K562 (cell line): ENCODE measurements around the gene KRIT1. TPM values are rescaled to one million over a fixed set of nuclear protein-coding genes. Genes with fewer than 3 reads are reported as not detected.

Experiments used
- ATF7 ChIP-seq: fragments of 450-650 bp; IDR thresholded peaks from 2 replicates; pipeline ENCODE4 v1.7.1; 2014; ENCODE audit warnings: mild to moderate bottlenecking, moderate library complexity
- BRD4 ChIP-seq: fragments of 200-600 bp; sonication (generic); IDR thresholded peaks from 2 replicates; pipeline ENCODE4 v1.6.1; 2017; ENCODE audit warnings: inconsistent platforms
- ESRRA ChIP-seq: fragments of 450-650 bp; IDR thresholded peaks from 2 replicates; pipeline ENCODE4 v1.6.1; 2014; ENCODE audit warnings: low read depth, mild to moderate bottlenecking, moderate library complexity, borderline replicate concordance
- MEIS2 ChIP-seq: fragments of 450-650 bp; IDR thresholded peaks from 2 replicates; pipeline ENCODE4 v1.6.1; 2014; ENCODE audit warnings: mild to moderate bottlenecking; ENCODE audit not compliant: partially characterized antibody
- ZNF707 ChIP-seq: fragments of 250-450 bp; sonication (Bioruptor Pico); conservative IDR thresholded peaks from 2 replicates; pipeline ENCODE4 v1.8.0; 2022; ENCODE audit warnings: inconsistent platforms, mild to moderate bottlenecking, moderate library complexity
- ZNF766 ChIP-seq: fragments of 200-800 bp; sonication (Bioruptor generic); conservative IDR thresholded peaks from 2 replicates; pipeline ENCODE4 v1.6.1; 2016; ENCODE audit warnings: missing genetic modification characterization, missing compliant biosample characterization
- microRNA-seq: library from miRNA; unstranded; fragments of <30 nt; microRNA quantifications from one replicate; pipeline ENCODE4, GENCODE V29; 2018; ENCODE audit warnings: borderline microRNAs expressed
- polyA plus RNA-seq, 8 experiments: library from polyadenylated mRNA; depleted of rRNA in 4 of 8; stranded (reverse) in 5 of 8; unstranded in 3 of 8; fragments of >200 nt; fragmentation: Nextera tagmentation in 2 of 8; fragmentation: Illumina TruSeq in 1 of 8; extraction: Ambion mirVana in 2 of 8; extraction: Trizol in 1 of 8; gene quantifications; 2 replicates each; pipeline versions ENCODE4 v1.2.1 to v1.2.3, GENCODE V29; 2011 to 2014; ENCODE audit warnings: inconsistent platforms in 1 of 8, missing spikeins in 1 of 8
- small RNA-seq: library from RNA; depleted of rRNA; stranded (forward); fragments of <200 nt; gene quantifications from one replicate; pipeline ENCODE3, GENCODE V24; 2014
- total RNA-seq, 7 experiments: library from RNA; depleted of rRNA in 6 of 7; stranded (reverse); fragments of >200 nt in 6 of 7; fragmentation: Illumina TruSeq in 2 of 7; extraction: Trizol in 2 of 7; gene quantifications; 2 replicates each; pipeline versions ENCODE4 v1.2.1 to v1.2.3, GENCODE V29; 2011 to 2021; ENCODE audit warnings: low replicate concordance in 1 of 7

Gene KRIT1
- total and polyA plus RNA-seq, 9 of the 15 experiments (the other 6 are each of a cell fraction or from before 2014, with no cell fraction given) = 21.5 to 81.4 (median 55.9) TPM

- TF ChIP-seq ATF7 (no peak), ZNF707 (CRISPR knock-in tag) (no peak), MEIS2 (peak; percentile 68), ESRRA (0 out of 2 replicates have a peak, but pooled peaks have one; percentile 29), ZNF766 (no peak), BRD4 (no peak)
Observed at GRCh38 chr7:92149736-92150239, 95.9 kb downstream of the KRIT1 start (continued).

Small RNA genes lying within 50 kb of the gene (microRNA-seq; reads per million reads assigned to microRNA genes)
- gene MIR1285-1 = not detected

Small RNA genes lying within 50 kb of the gene (small RNA-seq; reads per million reads assigned to genes)
- gene MIR1285-1 = 0.51 reads per million, percentile 24 among the genes with 10 or more reads in this experiment
- gene RF00019 = not detected

Other genes with a start within 250 kb of the KRIT1 start
- gene CYP51A1, start 111.4 kb downstream of the KRIT1 start, total RNA-seq (2014; rRNA removed) = 87.0 and 92.0 TPM in 2 replicates
- 151 and 168 TPM in 2 replicates for gene CYP51A1, start 111.4 kb downstream of the KRIT1 start, total RNA-seq (2014; rRNA removed; fragmentation: Illumina TruSeq; extraction: Trizol)
- gene CYP51A1, start 111.4 kb downstream of the KRIT1 start, total RNA-seq (2015; rRNA removed; fragmentation: Illumina TruSeq; extraction: Trizol) = 99.9 and 106 TPM in 2 replicates
- 107 and 109 TPM in 2 replicates for gene CYP51A1, start 111.4 kb downstream of the KRIT1 start, total RNA-seq (2021)
- 25.5 and 35.4 TPM in 2 replicates for gene CYP51A1, start 111.4 kb downstream of the KRIT1 start, polyA plus RNA-seq (2011; rRNA removed)
- gene CYP51A1, start 111.4 kb downstream of the KRIT1 start, polyA plus RNA-seq (2014; fragmentation: Illumina TruSeq; extraction: Trizol) = 71.1 and 80.3 TPM in 2 replicates
- gene CYP51A1, start 111.4 kb downstream of the KRIT1 start, polyA plus RNA-seq (2014; fragmentation: Nextera tagmentation; extraction: Ambion mirVana) = 10 to 100 TPM; 41.8 to 42.2 TPM
- 62.0 and 62.2 TPM in 2 replicates for gene CYP51A1, start 111.4 kb downstream of the KRIT1 start, polyA plus RNA-seq (2014; rRNA removed)
- gene LRRD1, start 66.8 kb downstream of the KRIT1 start, total RNA-seq (2014; rRNA removed) = not detected in 2 replicates
- gene LRRD1, start 66.8 kb downstream of the KRIT1 start, total RNA-seq (2014; rRNA removed; fragmentation: Illumina TruSeq; extraction: Trizol) = 0.15 TPM in 1 of 2 replicates, not detected in the other
- gene LRRD1, start 66.8 kb downstream of the KRIT1 start, total RNA-seq (2015; rRNA removed; fragmentation: Illumina TruSeq; extraction: Trizol) = 0.07 TPM in 1 of 2 replicates, not detected in the other
- gene LRRD1, start 66.8 kb downstream of the KRIT1 start, total RNA-seq (2021) = not detected in 2 replicates
- not detected in 2 replicates for gene LRRD1, start 66.8 kb downstream of the KRIT1 start, polyA plus RNA-seq (2011; rRNA removed)
- not detected in 2 replicates for gene LRRD1, start 66.8 kb downstream of the KRIT1 start, polyA plus RNA-seq (2014; fragmentation: Illumina TruSeq; extraction: Trizol)
- not detected for gene LRRD1, start 66.8 kb downstream of the KRIT1 start, polyA plus RNA-seq (2014; fragmentation: Nextera tagmentation; extraction: Ambion mirVana)
- not detected in 2 replicates for gene LRRD1, start 66.8 kb downstream of the KRIT1 start, polyA plus RNA-seq (2014; rRNA removed)
- 8.7 and 12.9 TPM in 2 replicates for gene ANKIB1, start 60 bp upstream of the KRIT1 start, total RNA-seq (2014; rRNA removed)
- 21.6 and 26.5 TPM in 2 replicates for gene ANKIB1, start 60 bp upstream of the KRIT1 start, total RNA-seq (2014; rRNA removed; fragmentation: Illumina TruSeq; extraction: Trizol)
- 18.8 and 19.0 TPM in 2 replicates for gene ANKIB1, start 60 bp upstream of the KRIT1 start, total RNA-seq (2015; rRNA removed; fragmentation: Illumina TruSeq; extraction: Trizol)
- 18.9 and 20.0 TPM in 2 replicates for gene ANKIB1, start 60 bp upstream of the KRIT1 start, total RNA-seq (2021)
- 19.4 and 25.2 TPM in 2 replicates for gene ANKIB1, start 60 bp upstream of the KRIT1 start, polyA plus RNA-seq (2011; rRNA removed)
- 11.9 and 16.1 TPM in 2 replicates for gene ANKIB1, start 60 bp upstream of the KRIT1 start, polyA plus RNA-seq (2014; fragmentation: Illumina TruSeq; extraction: Trizol)
- gene ANKIB1, start 60 bp upstream of the KRIT1 start, polyA plus RNA-seq (2014; fragmentation: Nextera tagmentation; extraction: Ambion mirVana) = 1 to 10 TPM; 5.9 to 7.4 TPM
- 10.0 and 11.6 TPM in 2 replicates for gene ANKIB1, start 60 bp upstream of the KRIT1 start, polyA plus RNA-seq (2014; rRNA removed)
- gene GATAD1, start 201.6 kb upstream of the KRIT1 start, total RNA-seq (2014; rRNA removed) = 24.6 and 34.7 TPM in 2 replicates
- gene GATAD1, start 201.6 kb upstream of the KRIT1 start, total RNA-seq (2014; rRNA removed; fragmentation: Illumina TruSeq; extraction: Trizol) = 34.3 and 37.4 TPM in 2 replicates
- 34.6 and 37.1 TPM in 2 replicates for gene GATAD1, start 201.6 kb upstream of the KRIT1 start, total RNA-seq (2015; rRNA removed; fragmentation: Illumina TruSeq; extraction: Trizol)
- 25.0 and 27.5 TPM in 2 replicates for gene GATAD1, start 201.6 kb upstream of the KRIT1 start, total RNA-seq (2021)
- gene GATAD1, start 201.6 kb upstream of the KRIT1 start, polyA plus RNA-seq (2011; rRNA removed) = 54.9 and 67.7 TPM in 2 replicates
- gene GATAD1, start 201.6 kb upstream of the KRIT1 start, polyA plus RNA-seq (2014; fragmentation: Illumina TruSeq; extraction: Trizol) = 34.1 and 40.8 TPM in 2 replicates
- gene GATAD1, start 201.6 kb upstream of the KRIT1 start, polyA plus RNA-seq (2014; fragmentation: Nextera tagmentation; extraction: Ambion mirVana) = 1 to 10 TPM; 9.3 to 9.4 TPM
- gene GATAD1, start 201.6 kb upstream of the KRIT1 start, polyA plus RNA-seq (2014; rRNA removed) = 37.2 and 39.2 TPM in 2 replicates
- gene ERVW-1, start 232.0 kb upstream of the KRIT1 start, total RNA-seq (2014; rRNA removed) = not detected in 2 replicates
- not detected in 2 replicates for gene ERVW-1, start 232.0 kb upstream of the KRIT1 start, total RNA-seq (2014; rRNA removed; fragmentation: Illumina TruSeq; extraction: Trizol)
- gene ERVW-1, start 232.0 kb upstream of the KRIT1 start, total RNA-seq (2015; rRNA removed; fragmentation: Illumina TruSeq; extraction: Trizol) = 0.04 TPM in 1 of 2 replicates, not detected in the other
- not detected in 2 replicates for gene ERVW-1, start 232.0 kb upstream of the KRIT1 start, total RNA-seq (2021)
- not detected in 2 replicates for gene ERVW-1, start 232.0 kb upstream of the KRIT1 start, polyA plus RNA-seq (2011; rRNA removed)
- gene ERVW-1, start 232.0 kb upstream of the KRIT1 start, polyA plus RNA-seq (2014; fragmentation: Illumina TruSeq; extraction: Trizol) = not detected in 2 replicates
- gene ERVW-1, start 232.0 kb upstream of the KRIT1 start, polyA plus RNA-seq (2014; fragmentation: Nextera tagmentation; extraction: Ambion mirVana) = not detected
- not detected in 2 replicates for gene ERVW-1, start 232.0 kb upstream of the KRIT1 start, polyA plus RNA-seq (2014; rRNA removed)